SK-N-SH (cell line): ENCODE measurements around the gene SULT1A1. TPM values are rescaled to one million over a fixed set of nuclear protein-coding genes. Genes with fewer than 3 reads are reported as not detected.
"Not testable (repeated sequence)": the region's sequence is repeated elsewhere in the genome, so short reads cannot be mapped to it uniquely, and the experiment has no call there.

Experiments
- CTCF ChIA-PET: fragments of 300-600, 350-600 bp; formaldehyde crosslinking; extraction: SDS; loops from one replicate; lab custom pipeline; 2021; lab: Yijun Ruan, JAX
- POLR2A ChIA-PET: fragments of 350-600 bp; sonication (Branson Sonifier 250); formaldehyde crosslinking; extraction: SDS; loops from one replicate; lab custom pipeline; 2020; ENCODE audit warnings: antibody characterized with exemption, inconsistent platforms; lab: Yijun Ruan, JAX
- DNase-seq: peaks from one replicate; pipeline ENCODE4 v3.0.0; 2012
- H2AFZ ChIP-seq: fragments of 200-600 bp; sonication (generic); 2 replicates; pipeline ENCODE4 v1.8.1; 2016; ENCODE audit warnings: antibody characterized with exemption, mild to moderate bottlenecking, low read depth
- H3F3A ChIP-seq: fragments of 200-600 bp; sonication (generic); replicated peaks from 2 replicates; pipeline ENCODE3; 2016; ENCODE audit warnings: antibody characterized with exemption, mild to moderate bottlenecking; ENCODE audit not compliant: insufficient read depth
- H3K27ac ChIP-seq, 2 experiments: fragments of 200-500 bp in 1 of 2; fragments of 200-600 bp in 1 of 2; sonication (Bioruptor generic) in 1 of 2; sonication (generic), shearing (Covaris generic) in 1 of 2; 2 replicates each; pipeline versions ENCODE4 v1.5.1 to v1.6.1; 2014 to 2016; ENCODE audit warnings: low read depth in 2 of 2, inconsistent platforms in 1 of 2, low read length in 1 of 2, mild to moderate bottlenecking in 1 of 2, mixed read lengths in 1 of 2
- H3K27me3 ChIP-seq: fragments of 200-600 bp; sonication (generic), shearing (Covaris generic); 2 replicates; pipeline ENCODE4 v1.6.1; 2016; ENCODE audit warnings: mixed run types; ENCODE audit not compliant: insufficient read depth
- H3K36me3 ChIP-seq, 2 experiments: fragments of 200-500 bp in 1 of 2; fragments of 200-600 bp in 1 of 2; sonication (Bioruptor generic) in 1 of 2; sonication (generic) in 1 of 2; replicated peaks in 1 of 2; 2 replicates each; pipeline versions ENCODE3 to v1.5.1; 2014 to 2016; ENCODE audit warnings: low read length in 1 of 2, mild to moderate bottlenecking in 1 of 2; ENCODE audit not compliant: insufficient read depth in 2 of 2, control insufficient read depth in 1 of 2
- H3K4me1 ChIP-seq, 2 experiments: fragments of 200-500 bp in 1 of 2; fragments of 200-600 bp in 1 of 2; sonication (Bioruptor generic) in 1 of 2; sonication (generic), shearing (Covaris generic) in 1 of 2; 2 replicates each; pipeline versions ENCODE4 v1.5.1 to v1.6.1; 2014 to 2016; ENCODE audit warnings: low read depth in 1 of 2, low read length in 1 of 2, mixed run types in 1 of 2; ENCODE audit not compliant: insufficient read depth in 2 of 2, control insufficient read depth in 1 of 2
- H3K4me2 ChIP-seq: fragments of 200-600 bp; sonication (generic), shearing (Covaris generic); 2 replicates; pipeline ENCODE4 v1.6.1; 2017; ENCODE audit warnings: mixed run types
- H3K4me3 ChIP-seq, 2 experiments: fragments of 200-500 bp in 1 of 2; fragments of 200-600 bp in 1 of 2; sonication (Bioruptor generic) in 1 of 2; sonication (generic), shearing (Covaris generic) in 1 of 2; 2 replicates each; pipeline versions ENCODE4 v1.5.1 to v1.8.1; 2014 to 2016; ENCODE audit warnings: low read depth in 2 of 2, inconsistent platforms in 1 of 2, low read length in 1 of 2, mild to moderate bottlenecking in 1 of 2, mixed read lengths in 1 of 2, moderate library complexity in 1 of 2
- H3K79me2 ChIP-seq: fragments of 200-600 bp; sonication (generic); 2 replicates; pipeline ENCODE4 v1.8.1; 2017; ENCODE audit warnings: mild to moderate bottlenecking; ENCODE audit not compliant: insufficient read depth
- H3K9ac ChIP-seq: fragments of 200-600 bp; sonication (generic); 2 replicates; pipeline ENCODE4 v1.6.1; 2017; ENCODE audit warnings: mixed run types
- H3K9me2 ChIP-seq: fragments of 200-600 bp; sonication (generic); 2 replicates; pipeline ENCODE4 v1.6.1; 2017; ENCODE audit warnings: mixed run types
- H3K9me3 ChIP-seq: fragments of 200-600 bp; sonication (generic); 2 replicates; pipeline ENCODE4 v1.6.1; 2017; ENCODE audit warnings: mixed run types, mild to moderate bottlenecking, moderate library complexity
- H4K20me1 ChIP-seq: fragments of 200-600 bp; sonication (generic); 2 replicates; pipeline ENCODE4 v1.6.1; 2017; ENCODE audit warnings: mild to moderate bottlenecking, mixed run types; ENCODE audit not compliant: insufficient read depth
- FOXM1 ChIP-seq: IDR thresholded peaks from 2 replicates; pipeline ENCODE4 v1.4.0; 2012; ENCODE audit warnings: low read depth, mild to moderate bottlenecking
- JUND ChIP-seq: IDR thresholded peaks from 2 replicates; pipeline ENCODE4 v1.4.0; 2012
- POLR2AphosphoS5 ChIP-seq: IDR thresholded peaks from 2 replicates; pipeline ENCODE4 v1.6.1; 2012; ENCODE audit warnings: low read depth, low read length
- RXRA ChIP-seq: IDR thresholded peaks from 2 replicates; pipeline ENCODE4 v1.4.0; 2012; ENCODE audit warnings: low read depth, mild to moderate bottlenecking, borderline replicate concordance
- WGBS: methylation state at CpG from one replicate; pipeline ENCODE4 v1.1.6; 2017; ENCODE audit warnings: low lambda C conversion rate; 5-methylcytosine and 5-hydroxymethylcytosine counted together
- polyA plus RNA-seq, 3 experiments: library from polyadenylated mRNA; depleted of rRNA; stranded (reverse); fragments of >200 nt; gene quantifications; 2 replicates each; pipeline ENCODE4 v1.2.3, GENCODE V29; 2012
- TF ChIP-seq, protein P1 (sequence below): IDR thresholded peaks from 2 replicates; pipeline ENCODE4 v1.4.0; 2012; ENCODE audit warnings: low read depth, borderline replicate concordance

The SULT1A1 gene
- polyA plus RNA-seq, 1 of the 3 experiments (the other 2 are of a cell fraction) = 0.13 TPM

DNA sequence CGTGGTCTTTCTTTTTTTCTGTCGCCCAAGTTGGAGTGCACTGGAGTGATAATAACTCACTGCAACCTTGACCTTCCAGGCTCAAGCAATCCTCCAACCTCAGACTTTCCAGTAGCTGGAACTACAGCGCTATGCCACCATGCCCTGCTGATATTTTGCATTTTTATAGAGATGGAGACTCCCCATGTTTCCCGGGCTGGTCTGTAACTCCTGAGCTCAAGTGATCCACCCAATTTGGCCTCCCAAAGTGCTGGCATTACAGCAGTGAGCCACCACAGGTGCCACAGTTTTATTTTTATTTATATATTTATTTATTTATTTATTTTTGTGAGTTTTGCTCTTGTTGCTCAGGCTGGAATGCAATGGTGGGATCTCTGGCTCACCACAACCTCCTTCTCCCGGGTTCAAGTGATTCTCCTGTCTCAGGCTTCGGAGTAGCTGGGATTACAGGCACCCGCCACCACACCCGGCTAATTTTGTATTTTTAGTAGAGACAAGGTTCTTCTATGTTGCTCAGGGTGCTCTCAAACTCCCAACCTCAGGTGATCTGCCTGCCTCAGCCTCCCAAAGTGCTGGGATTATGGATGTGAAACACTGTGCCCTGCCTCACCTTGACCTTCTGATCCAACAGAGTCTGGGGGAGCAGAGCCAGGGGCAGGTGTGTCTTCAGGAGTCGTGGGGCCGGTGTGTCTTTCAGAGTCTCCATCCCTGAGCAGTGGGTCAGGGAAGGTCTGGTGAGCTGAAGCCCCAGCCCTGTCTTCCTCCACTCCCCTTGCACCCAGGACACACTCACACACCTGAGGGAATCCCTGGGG is 2.0 kb downstream of the SULT1A1 start:
- H4K20me1 ChIP-seq, POLR2A ChIA-PET, H3K4me2 ChIP-seq, H3K27ac ChIP-seq, DNase-seq, H3K4me1 ChIP-seq, H3F3A ChIP-seq, H3K9me3 ChIP-seq, H3K36me3 ChIP-seq, H3K79me2 ChIP-seq, H3K4me3 ChIP-seq, H3K27me3 ChIP-seq, H2AFZ ChIP-seq, CTCF ChIA-PET, H3K9ac ChIP-seq, H3K9me2 ChIP-seq: not testable (repeated sequence)
- 79% methylated on average over 8 of the region's 10 CpGs for WGBS

DNA sequence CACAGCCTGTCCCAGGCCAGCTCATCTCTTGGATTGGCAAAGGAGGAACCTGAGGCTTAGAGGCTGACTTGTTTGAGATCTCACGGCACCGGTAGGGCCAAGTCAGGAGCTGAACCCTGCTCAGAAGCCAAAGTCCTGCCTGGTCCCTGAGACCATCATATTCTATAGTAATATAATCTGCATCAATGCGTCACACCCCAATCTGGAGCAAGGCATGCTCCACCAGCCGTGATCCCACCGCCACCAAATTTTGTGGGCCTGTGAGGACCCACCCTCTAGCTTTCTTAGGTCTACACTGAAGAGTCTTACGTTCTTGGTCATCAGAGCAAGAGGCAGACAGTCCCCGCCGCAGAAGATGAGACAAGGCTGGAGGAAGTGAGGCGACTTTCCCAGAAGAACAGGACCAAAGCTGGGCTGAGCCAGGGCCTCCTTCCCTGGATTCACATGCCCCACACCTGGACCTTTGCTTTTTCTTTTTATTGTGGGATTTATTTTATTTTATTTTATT is 2.7 kb downstream of the SULT1A1 start:
- H3F3A ChIP-seq = no peaks in the 10 kb centered on the region
- H3K4me1 ChIP-seq = peaks cover 0 to 9% of the 10 kb centered on the region in 2 experiments; a peak in 1 of 4 replicates
- H3K27ac ChIP-seq = no peak overlapping the region
- no peak overlapping the region for H3K9ac ChIP-seq
- DNase-seq = no peak
- H3K36me3 ChIP-seq = no peaks in the 10 kb centered on the region
- no peaks in the 10 kb centered on the region for H3K9me3 ChIP-seq
- H3K9me2 ChIP-seq = no peaks in the 10 kb centered on the region
- no peaks in the 10 kb centered on the region for H3K27me3 ChIP-seq
- H4K20me1 ChIP-seq = no peaks in the 10 kb centered on the region
- H2AFZ ChIP-seq = no peak overlapping the region
- TF ChIP-seq POLR2AphosphoS5 (no peak), RXRA (no peak)
- H3K4me3 ChIP-seq = no peak overlapping the region
- H3K4me2 ChIP-seq = no peak overlapping the region
- ChIA-PET POLR2A (no interaction called here), CTCF (no interaction called here)
- 88% methylated on average over 7 of the region's 9 CpGs for WGBS
- H3K79me2 ChIP-seq = no peaks in the 10 kb centered on the region

DNA sequence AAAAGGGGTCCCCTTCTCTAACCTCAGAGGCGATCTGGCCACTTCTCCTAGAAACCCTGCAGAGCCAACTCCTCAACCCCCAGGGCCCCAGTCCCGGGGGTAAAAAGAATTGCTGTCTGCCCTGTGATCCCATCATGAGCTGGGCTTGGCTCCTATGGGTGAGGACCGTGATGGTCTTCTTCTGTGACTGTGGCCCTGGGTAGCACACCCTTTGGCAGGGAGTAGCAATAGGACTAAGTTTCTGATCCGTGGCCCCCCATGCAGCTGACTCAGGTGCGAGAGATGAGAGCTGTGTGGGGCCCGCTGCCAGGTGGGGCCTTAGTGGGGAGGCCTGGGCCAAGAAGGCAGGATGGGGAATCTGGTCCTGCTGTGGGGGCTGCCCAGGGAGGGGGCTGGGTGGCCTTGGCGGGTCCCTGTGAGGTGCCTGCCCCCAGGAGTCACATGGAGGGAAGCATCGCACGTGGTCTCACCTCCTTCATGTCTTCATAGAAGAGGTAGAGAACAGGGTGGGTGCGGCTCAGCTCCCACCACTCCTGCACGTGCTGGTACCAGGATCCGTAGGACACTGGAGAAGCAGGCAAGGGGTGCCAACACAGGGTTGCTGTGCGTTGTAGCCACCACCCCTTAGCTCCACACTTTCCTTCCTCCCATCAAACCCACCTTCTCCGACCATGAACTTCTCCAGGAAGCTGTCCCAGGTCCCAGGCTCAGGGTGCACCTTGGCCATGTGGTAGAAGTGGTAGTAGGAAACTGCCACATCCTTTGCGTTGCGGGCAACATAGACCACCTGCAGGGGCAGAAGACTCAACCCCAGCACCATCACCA is 3.3 kb downstream of the SULT1A1 start:
- H3K9ac ChIP-seq = no peak overlapping the region
- POLR2A ChIA-PET = no interaction called here
- H3K4me3 ChIP-seq = no peak overlapping the region
- peaks cover 0 to 9% of the 10 kb centered on the region in 2 experiments; a peak in 1 of 4 replicates for H3K4me1 ChIP-seq
- CTCF ChIA-PET = no interaction called here
- H3K27me3 ChIP-seq = no peaks in the 10 kb centered on the region
- no peaks in the 10 kb centered on the region for H4K20me1 ChIP-seq
- H3K9me2 ChIP-seq = no peaks in the 10 kb centered on the region
- no peaks in the 10 kb centered on the region for H3F3A ChIP-seq
- no peak for DNase-seq
- no peak overlapping the region for H3K27ac ChIP-seq
- no peaks in the 10 kb centered on the region for H3K79me2 ChIP-seq
- no peaks in the 10 kb centered on the region for H3K36me3 ChIP-seq
- H3K9me3 ChIP-seq = no peaks in the 10 kb centered on the region
- 60% methylated on average over 14 of the region's 16 CpGs for WGBS
- H2AFZ ChIP-seq = no peak overlapping the region
- TF ChIP-seq JUND (no peak), FOXM1 (no peak)
- TF ChIP-seq, protein P1, sequence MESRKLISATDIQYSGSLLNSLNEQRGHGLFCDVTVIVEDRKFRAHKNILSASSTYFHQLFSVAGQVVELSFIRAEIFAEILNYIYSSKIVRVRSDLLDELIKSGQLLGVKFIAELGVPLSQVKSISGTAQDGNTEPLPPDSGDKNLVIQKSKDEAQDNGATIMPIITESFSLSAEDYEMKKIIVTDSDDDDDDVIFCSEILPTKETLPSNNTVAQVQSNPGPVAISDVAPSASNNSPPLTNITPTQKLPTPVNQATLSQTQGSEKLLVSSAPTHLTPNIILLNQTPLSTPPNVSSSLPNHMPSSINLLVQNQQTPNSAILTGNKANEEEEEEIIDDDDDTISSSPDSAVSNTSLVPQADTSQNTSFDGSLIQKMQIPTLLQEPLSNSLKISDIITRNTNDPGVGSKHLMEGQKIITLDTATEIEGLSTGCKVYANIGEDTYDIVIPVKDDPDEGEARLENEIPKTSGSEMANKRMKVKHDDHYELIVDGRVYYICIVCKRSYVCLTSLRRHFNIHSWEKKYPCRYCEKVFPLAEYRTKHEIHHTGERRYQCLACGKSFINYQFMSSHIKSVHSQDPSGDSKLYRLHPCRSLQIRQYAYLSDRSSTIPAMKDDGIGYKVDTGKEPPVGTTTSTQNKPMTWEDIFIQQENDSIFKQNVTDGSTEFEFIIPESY = no peak
- no peak overlapping the region for H3K4me2 ChIP-seq
